Right hindlimb (tissue), 1 donor: ENCODE measurements around the gene ZNF479.
"Not testable (repeated sequence)": the region's sequence is repeated elsewhere in the genome, so short reads cannot be mapped to it uniquely, and the experiment has no call there.

ENCODE experiments used
- DNase-seq: peaks from one replicate; pipeline ENCODE4 v3.0.0-alpha.2; 2018

The ZNF479 gene

DNA sequence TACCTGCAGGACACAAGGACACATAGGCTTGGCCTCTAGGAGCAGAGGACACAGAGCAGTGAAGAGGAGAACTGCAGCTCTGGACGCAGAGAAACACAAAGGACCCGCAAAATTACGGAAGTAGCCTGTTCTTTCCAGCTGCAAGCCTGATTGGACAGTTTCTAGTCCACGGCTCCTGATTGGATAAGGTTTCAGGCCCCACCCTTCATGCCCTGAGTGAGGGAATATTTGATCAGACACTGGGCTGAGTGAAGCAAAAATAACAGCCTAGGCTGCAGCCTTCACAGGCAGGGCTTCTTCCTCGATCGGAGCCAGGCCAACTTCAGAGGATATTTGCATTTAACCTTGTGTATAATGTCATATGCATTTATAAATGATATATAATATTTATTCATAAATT lies at the start of gene ZNF479:
TSS of gene ZNF479 (minus strand) at position 101 of the 400 bp plus-strand sequence. CDS start 112 bp downstream, outside the sequence.
- not testable (repeated sequence) for DNase-seq

DNA sequence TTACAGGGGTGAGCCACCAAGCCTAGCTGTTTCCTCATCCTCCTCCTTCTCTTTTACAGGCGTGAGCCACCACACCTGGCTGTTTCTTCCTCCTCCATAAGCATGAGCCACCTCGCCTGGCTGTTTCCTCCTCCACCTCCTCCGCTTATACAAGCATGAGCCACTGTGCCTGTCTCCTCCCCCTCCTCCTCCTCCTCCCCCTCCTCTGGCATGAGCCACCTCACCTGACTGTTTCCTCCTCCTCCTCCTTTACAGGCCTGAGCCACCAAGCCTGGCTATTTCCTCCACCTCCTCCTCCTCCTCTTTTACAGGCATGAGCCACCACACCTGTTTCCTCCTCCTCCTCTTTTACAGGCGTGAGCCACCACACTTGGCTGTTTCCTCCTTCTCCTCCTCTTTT lies 49.8 kb upstream of the ZNF479 start:
- no peak for DNase-seq

DNA sequence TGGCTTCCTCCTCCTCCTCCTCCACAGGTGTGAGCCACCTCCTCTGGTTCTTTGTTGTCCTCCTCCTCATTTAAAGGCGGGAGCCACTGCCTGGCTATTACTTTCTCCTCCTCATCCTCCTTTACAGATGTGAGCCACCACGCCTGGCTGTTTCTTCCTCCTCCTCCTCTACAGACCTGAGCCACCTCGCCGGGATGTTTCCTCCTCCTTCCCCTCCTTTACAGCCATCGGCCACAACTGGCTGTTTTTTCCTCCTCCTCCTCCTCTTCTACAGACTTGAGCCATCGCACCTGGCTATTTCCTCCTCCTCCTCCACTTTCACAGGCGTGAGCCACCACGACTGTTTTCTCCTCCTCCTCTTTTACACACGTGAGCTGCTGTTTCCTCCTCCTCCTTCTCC lies 49.0 kb upstream of the ZNF479 start:
- DNase-seq: no peak

DNA sequence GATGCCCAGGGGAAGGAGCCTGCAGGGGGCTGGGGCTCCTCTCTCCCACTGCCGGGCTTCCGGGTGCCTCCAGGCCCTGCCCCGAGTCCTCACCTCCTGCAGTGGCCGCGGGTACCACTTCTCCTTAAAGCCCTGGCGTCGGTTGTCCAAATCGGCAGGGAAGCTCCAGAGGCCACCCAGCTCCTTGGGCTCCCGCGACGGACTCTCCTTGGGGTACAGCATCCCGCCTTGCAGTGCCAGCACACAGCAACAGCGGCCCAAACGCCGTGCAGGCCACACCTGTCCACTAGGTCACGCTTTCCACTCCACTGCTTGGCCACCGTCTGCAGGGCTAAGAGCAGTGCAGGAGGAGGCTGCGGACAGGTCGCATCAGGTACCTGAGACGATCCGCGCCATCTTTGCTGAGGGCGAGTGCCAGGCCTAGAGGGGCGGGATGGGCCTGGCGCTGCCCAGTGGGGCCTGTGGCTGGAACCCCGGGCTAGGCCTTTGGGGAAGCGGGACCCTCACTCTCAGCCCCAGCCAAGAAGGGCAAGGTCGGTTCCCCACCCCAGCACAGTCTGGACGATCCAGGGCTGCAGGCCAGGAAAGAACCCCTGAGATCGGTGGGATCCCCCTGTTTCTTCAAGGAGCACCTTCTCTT lies 47.7 kb upstream of the ZNF479 start:
- no peak for DNase-seq

DNA sequence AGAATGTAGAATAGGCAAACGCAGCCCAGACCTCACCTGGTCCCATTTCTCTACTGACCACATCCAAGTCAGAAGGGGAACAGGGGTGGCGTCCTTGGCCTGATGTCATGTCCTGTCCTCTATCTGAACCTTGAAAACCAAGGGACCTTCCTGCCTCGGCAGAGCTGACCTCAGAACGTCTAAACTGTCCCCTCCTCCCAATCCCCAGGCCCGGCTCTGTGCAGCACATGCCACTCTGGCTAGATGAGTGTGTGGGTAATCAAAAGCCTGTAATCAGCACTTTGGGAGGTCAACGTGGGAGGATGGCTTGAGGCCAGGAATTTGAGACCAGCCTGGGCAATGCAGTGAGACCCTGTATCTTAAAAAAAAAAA lies 46.5 kb upstream of the ZNF479 start:
- DNase-seq: no peak

DNA sequence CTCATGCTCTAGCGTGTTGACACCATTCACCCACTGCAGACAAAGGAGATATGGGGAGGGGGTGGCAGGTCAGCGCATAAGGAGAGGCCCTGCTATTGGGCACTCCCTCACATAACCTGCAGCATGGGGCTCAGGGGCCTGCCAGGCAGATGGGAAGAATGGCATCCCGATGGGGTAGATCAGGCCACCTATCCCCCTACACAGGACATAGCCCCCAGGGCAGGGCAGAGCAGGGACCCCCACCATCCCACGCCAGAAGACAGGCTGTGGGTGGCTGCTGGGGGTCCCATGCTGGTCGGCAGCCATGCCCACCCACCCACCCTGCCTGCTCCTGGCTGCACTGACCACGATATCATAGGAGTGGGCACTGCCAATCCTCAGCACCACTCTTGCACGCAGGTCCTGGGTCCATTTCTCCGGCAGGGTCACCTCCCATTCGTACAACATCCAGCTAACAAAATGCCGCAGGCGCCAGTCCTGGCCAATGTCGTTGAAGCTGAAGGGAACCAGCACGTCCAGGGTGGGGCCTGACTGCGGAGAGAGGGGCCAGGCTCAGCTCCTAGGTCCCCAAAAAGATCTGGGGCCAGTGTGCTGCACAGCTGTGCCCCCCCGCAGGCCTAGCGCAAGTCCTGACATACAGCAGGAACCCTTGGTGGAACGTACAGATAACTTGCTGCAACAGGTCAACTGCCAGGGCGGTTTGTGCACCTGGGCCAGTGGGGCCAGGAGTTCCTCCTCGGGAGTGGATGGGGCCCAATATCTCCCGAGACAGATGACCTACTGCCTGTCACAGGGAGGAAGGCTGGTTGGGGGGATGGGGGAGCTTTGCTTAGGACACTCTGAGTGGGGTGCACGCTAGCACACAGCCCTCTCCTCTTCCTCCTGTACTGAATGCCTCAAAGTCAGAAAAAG lies 45.9 kb upstream of the ZNF479 start:
- no peak for DNase-seq

DNA sequence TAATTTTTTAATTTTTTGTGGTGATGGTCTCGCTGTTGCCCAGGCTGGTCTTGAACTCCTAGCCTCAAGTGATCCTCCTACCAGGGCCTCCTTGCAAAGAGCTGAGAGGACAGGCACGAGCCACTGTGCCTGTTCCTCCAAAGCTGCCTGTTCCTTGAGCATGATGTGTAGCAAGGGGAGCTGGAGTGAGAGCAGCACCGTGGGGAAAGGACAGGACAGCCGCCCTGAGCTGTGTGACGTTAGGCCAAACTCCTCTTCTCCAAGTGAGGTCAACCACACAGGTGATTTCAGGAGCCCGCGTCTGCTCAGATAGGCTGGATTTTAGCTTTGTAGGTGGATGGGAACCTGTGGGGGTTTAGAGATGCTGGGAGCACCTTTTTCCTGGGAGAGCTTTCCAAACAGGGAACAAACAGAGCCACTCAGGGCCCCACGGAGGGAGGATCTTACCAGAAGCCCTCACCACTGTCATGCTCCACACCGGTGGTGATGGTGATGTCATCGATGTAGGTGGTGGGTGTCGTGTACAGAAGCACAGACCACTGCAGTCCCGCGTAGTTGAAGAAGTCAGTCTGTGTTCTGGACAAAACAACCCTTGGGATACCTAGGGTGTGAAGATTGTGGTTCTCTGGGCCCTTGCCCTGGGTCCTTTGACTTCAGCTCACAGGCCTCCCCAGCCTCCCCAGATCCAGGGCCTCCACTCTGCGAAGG lies 44.8 kb upstream of the ZNF479 start:
- no peak for DNase-seq

DNA sequence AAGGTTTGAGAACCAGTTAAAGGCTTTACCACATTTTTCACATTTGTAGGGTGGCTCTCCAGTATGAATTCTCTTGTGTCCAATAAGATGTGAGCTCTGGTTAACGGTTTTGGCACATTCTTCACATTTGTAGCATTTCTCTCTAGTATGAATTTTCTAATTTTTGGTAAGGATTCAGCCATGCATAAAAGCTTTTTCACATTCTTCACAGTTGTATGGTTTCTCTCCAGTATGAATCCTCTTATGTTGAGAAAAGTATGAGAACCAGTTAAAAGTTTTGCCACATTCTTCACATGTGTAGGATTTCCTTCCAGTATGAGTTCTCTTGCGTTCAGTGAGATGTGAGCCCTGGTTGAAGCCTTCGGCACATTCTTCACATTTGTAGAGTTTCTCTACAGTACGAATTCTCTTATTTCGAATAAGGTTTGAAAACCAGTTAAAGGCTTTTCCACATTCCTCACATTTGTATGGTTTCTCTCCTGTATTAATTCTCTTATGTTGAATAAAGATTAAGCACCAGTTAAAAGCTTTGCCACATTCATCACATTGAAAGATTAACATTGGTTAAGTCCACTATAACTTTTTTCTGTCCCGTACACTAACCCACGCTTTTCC lies 33.2 kb upstream of the ZNF479 start:
- DNase-seq: no peak

DNA sequence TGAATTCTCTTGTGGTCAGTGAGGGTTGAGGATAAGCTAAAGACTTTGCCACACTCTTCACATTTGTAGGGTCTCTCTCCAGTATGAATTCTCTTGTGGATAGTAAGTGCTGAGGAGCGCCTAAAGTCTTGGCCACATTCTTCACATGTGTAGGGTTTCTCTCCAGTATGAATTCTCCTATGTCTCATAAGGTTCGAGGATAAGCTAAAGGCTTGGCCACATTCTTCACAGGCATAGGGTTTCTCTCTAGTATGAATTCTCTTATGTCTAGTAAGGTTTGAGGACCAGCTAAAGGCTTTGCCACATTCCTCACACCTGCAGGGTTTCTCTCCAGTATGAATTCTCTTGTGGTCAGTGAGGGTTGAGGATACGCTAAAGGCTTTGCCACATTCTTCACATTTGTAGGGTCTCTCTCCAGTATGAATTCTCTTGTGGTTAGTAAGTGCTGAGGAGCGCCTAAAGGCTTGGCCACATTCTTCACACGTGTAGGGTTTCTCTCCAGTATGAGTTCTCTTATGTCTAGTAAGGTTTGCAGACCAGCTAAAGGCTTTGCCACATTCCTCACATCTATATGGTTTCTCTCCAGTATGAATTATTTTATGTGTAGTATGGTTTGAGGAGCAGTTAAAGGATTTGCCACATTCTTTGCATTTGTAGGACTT lies 12.0 kb downstream of the ZNF479 start:
- not testable (repeated sequence) for DNase-seq
